Subcutaneous adipose tissue (tissue), 4 donors: ENCODE results near the gene B4GALT1. TPM values are rescaled to one million over a fixed set of nuclear protein-coding genes. Genes with fewer than 3 reads are reported as not detected.

Experiments used
- total RNA-seq, 4 donors: library from RNA; depleted of rRNA; stranded (reverse); fragments of >200 nt; gene quantifications; one replicate each; pipeline ENCODE4 v1.1.0, GENCODE V29; 2016
- TF ChIP-seq, protein P1 (sequence below): fragments of 450-650 bp; IDR thresholded peaks from one replicate; pipeline ENCODE4 v1.5.1; 2016; ENCODE audit warnings: low read depth, mild to moderate bottlenecking, control low read depth, antibody characterized with exemption, moderate library complexity

The B4GALT1 gene
- total RNA-seq, 4 donors from 2014 or later, result 39.6 to 100 (median 64.5) TPM

DNA sequence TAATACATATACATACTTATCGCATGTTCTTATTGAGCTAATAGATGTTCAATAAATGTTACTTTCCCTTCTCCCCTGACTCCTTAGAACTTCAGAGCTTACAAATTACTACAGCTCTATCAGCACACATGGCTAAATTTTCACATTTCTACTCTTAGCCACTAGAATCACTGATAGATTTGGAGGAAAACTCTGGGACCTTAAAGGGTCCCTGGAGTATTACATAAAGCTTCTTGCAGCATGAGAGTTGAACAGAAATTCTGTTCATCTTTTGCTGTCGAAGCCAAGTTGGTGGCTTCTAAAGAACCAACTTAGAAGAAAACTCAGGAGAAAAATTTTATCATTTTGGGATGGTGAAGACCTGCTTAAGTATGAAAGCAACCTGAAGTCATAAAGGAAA, 15.5 kb downstream of the B4GALT1 start:
- TF ChIP-seq, protein P1, sequence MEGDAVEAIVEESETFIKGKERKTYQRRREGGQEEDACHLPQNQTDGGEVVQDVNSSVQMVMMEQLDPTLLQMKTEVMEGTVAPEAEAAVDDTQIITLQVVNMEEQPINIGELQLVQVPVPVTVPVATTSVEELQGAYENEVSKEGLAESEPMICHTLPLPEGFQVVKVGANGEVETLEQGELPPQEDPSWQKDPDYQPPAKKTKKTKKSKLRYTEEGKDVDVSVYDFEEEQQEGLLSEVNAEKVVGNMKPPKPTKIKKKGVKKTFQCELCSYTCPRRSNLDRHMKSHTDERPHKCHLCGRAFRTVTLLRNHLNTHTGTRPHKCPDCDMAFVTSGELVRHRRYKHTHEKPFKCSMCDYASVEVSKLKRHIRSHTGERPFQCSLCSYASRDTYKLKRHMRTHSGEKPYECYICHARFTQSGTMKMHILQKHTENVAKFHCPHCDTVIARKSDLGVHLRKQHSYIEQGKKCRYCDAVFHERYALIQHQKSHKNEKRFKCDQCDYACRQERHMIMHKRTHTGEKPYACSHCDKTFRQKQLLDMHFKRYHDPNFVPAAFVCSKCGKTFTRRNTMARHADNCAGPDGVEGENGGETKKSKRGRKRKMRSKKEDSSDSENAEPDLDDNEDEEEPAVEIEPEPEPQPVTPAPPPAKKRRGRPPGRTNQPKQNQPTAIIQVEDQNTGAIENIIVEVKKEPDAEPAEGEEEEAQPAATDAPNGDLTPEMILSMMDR, result no peak

- TF ChIP-seq, protein P1, result no peak
Observed at GRCh38 chr9:33151007-33151557, 16.1 kb downstream of the B4GALT1 start.

- TF ChIP-seq, protein P1, result no peak
Observed at GRCh38 chr9:33148367-33149014, 18.6 kb downstream of the B4GALT1 start.

DNA sequence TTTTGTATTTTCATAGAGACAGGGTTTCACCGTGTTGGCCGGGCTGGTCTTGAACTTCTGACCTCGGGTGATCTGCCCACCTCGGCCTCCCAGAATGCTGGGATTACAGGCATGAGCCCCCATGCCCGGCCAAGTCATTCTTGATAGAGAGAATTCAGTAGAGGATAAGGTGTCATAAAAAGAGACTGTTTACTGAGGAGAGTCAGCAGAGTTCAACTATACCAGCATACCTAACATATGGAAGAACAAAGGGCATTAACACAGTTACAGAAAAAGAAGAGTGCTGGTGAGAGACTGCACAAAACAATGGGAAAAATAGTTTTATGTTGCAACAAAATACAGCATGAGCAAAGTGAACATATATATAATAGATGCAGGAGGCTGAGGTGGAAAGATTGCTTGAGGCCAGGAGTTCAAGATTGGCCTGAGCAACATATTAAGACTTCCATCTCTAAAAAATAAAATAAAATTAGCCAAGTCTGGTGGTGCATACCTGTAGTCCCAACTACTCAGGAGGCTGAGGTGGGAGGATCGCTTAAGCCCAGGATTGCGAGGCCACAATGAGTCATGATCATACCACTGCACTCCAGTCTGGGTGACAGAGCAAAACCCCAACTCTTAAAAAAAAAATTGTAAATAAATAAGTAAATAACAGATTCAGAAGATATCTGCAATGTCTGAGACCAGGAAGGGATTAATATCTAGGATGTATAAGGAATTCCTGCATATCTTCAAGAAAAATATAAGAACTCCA, 19.5 kb downstream of the B4GALT1 start:
- TF ChIP-seq, protein P1, result no peak

DNA sequence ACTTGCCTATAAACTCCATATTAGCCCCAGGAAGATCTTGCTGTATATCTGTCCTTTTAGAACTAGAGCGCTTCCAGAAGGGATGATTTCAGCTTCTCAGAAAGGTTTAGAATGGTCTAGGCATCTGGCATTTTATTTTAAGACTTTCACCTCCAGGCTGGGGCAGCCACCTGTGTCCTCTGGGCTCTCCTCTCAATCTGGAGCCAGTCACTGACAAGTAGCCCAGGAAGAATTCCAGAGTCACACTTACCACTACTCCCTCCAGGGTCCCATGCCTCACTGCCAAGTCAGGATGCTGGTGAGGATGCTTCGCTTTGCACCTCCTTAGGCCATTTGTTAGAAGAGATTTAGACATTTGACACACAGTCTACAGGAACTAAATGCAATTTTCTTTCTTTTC, 20.8 kb downstream of the B4GALT1 start:
- TF ChIP-seq, protein P1, result no peak

GRCh38 chr9:33144551-33144950, 22.6 kb downstream of the B4GALT1 start:
- TF ChIP-seq, protein P1, result no peak

- TF ChIP-seq, protein P1, result no peak
Observed at GRCh38 chr9:33143241-33143661, 23.9 kb downstream of the B4GALT1 start.
